HTERT RPE-1 (cell line): ENCODE data around the gene WDR91.
"Not testable (repeated sequence)": the region's sequence is repeated elsewhere in the genome, so short reads cannot be mapped to it uniquely, and the experiment has no call there.

Experiments
- in situ Hi-C: fragments of 300-500 bp; cut with MboI; formaldehyde crosslinking; loops from 4 replicates; pipeline ENCODE4 v1.14.3; 2020; ENCODE audit warnings: low sequenced_read_pairs

The WDR91 gene

GRCh38 chr7:135234095-135234494, 22.8 kb upstream of the WDR91 start:
- in situ Hi-C loops = not testable (repeated sequence)

- in situ Hi-C loops = no loop called here
These were observed 22.2 kb upstream of the WDR91 start, which contains the start of gene STRA8 for GRCh38 chr7:135233570-135233969. Gene STRA8 (plus strand): TSS chr7:135233838. CDS start chr7:135240525, 6,687 bp downstream.

- in situ Hi-C loops = no loop called here
These were observed 21.4 kb upstream of the WDR91 start for GRCh38 chr7:135232720-135233119.

GRCh38 chr7:135232087-135232486, 20.8 kb upstream of the WDR91 start:
- in situ Hi-C loops = no loop called here

GRCh38 chr7:135231686-135232085, 20.4 kb upstream of the WDR91 start:
- in situ Hi-C loops = no loop called here

- in situ Hi-C loops = no loop called here
These were observed 12.7 kb upstream of the WDR91 start for GRCh38 chr7:135224027-135224426.

GRCh38 chr7:135217645-135218509, 6.6 kb upstream of the WDR91 start:
- in situ Hi-C loops = no loop called here

GRCh38 chr7:135215698-135216097, 4.4 kb upstream of the WDR91 start:
- in situ Hi-C loops = no loop called here

GRCh38 chr7:135215180-135215579, 3.9 kb upstream of the WDR91 start:
- in situ Hi-C loops = no loop called here

GRCh38 chr7:135213831-135214230, 2.5 kb upstream of the WDR91 start:
- in situ Hi-C loops = no loop called here

GRCh38 chr7:135211946-135212685, 790 bp upstream of the WDR91 start:
- in situ Hi-C loops = not testable (repeated sequence)

GRCh38 chr7:135210888-135211178, 493 bp downstream of the WDR91 start:
- in situ Hi-C loops = no loop called here

- in situ Hi-C loops = no loop called here
These were observed 2.0 kb downstream of the WDR91 start for GRCh38 chr7:135209225-135209834.

GRCh38 chr7:135208102-135208793, 3.1 kb downstream of the WDR91 start:
- in situ Hi-C loops = no loop called here

- in situ Hi-C loops = no loop called here
These were observed 3.8 kb downstream of the WDR91 start for GRCh38 chr7:135207406-135208101.

GRCh38 chr7:135206941-135207391, 4.4 kb downstream of the WDR91 start:
- in situ Hi-C loops = no loop called here

GRCh38 chr7:135205850-135206249, 5.5 kb downstream of the WDR91 start:
- in situ Hi-C loops = no loop called here

- in situ Hi-C loops = no loop called here
These were observed 6.5 kb downstream of the WDR91 start for GRCh38 chr7:135204876-135205275.

- in situ Hi-C loops = no loop called here
These were observed 7.0 kb downstream of the WDR91 start for GRCh38 chr7:135204341-135204749.

GRCh38 chr7:135201350-135201749, 10.0 kb downstream of the WDR91 start:
- in situ Hi-C loops = no loop called here
